IPS-11a (cell line): ENCODE results near the gene TEX2.

Experiments
- H3K4me3 ChIP-seq: one replicate; pipeline ENCODE4 v1.5.1; 2013; ENCODE audit warnings: low read depth, low read length, control low read depth

The TEX2 gene

DNA sequence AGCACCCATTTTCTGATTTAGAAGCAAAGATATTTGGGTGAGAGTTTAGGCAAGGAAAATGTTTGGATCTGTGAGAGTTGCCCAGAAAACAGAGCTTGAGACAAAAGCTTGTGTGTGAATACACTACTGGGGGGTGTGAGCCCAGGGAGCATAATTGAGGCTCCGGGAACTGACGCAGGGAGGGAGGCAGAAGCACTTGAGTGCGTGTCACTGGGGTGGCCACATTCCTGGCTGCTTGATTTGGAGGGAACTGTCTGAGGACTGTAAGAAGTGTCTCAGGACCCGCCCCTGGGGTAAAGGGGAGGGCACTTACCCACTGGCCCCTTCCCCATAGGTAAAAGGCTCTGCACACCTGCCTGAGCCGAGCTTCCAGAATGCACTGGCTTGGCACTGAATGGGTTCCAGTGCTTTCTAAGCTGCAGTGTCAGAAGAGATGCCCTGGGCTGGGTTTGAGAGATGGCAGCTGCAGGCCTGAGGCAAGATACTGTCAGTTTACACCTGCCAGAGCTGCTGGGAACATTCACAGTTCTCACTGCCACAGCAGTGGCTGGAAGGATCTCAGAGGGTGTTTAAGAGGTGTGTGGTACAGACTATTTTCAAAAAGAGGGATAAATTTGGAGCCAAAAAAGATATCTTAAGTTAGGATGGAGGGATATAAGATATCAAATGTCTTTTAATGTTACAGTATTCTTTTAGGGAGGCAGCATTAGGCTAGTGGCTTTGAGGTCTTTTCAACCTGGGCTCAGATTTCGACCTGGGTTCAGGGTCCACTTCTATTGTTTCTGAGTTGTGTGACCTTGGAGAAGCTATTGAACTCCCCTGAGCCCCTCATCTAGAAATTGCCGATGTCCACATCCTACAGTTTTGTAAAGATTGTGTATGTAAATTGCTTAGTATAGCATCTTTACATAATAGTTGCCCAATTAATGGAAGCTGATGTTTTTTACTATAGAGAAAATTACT lies 6.9 kb upstream of the TEX2 start:
- no peak overlapping the region for H3K4me3 ChIP-seq

DNA sequence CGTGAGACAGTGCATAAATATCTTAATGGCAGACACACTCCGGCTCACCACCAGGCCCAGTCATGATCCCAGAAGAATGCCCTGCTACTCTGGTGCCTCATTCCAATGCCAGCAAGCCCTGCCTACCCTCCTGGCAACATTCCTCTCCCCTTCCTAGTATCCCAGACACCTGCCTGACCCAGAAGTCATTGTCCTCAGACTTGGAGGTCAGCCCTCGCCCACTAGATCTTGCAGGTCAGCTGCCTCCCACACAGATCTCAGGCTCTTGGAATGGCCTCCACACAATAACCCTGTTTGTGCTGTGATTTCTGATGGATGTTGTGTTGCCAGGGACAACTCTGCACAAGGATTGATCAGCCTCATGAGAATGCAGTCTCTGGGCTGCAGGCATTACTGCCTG lies 1.8 kb upstream of the TEX2 start:
- no peak overlapping the region for H3K4me3 ChIP-seq

DNA sequence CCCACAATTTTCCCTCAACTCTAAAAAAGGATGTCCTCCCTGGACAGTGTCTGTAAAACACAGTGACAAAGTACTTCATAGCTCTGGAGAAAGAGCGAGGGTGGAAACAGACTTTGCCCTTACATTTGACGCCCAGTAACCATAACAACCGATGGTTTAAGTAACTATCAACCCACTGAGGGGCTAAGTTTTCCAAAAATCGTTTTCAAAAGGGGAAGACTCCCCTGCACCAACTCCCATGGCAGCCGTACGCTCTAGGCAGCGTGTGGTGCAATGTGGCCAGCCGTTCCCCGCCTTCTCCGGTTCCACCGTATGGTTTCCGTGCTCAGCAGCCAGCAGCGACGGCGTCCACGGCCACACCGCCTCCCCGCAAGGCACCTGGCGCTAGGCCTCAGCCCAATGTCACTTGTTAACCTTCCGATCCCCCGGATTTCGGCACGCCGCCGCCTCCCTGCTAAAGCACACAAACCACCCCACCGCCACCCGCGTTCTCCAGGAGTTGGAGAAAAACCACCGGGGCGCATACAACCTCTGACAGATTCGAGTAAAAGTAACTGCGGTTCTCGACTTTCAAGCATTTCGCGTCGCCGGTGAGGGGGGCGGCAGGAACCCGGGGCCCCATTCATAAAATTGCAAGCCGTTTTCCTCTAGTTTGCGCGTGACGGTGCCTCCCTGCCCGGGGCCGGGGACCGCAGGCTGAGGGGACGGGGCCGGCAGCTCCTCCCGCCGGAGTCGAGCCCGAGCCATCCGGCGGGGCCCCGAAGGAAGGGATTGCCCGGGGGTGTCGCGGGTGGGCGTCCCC lies 661 bp downstream of the TEX2 start:
- peak overlapping the region; percentile 63 for H3K4me3 ChIP-seq

DNA sequence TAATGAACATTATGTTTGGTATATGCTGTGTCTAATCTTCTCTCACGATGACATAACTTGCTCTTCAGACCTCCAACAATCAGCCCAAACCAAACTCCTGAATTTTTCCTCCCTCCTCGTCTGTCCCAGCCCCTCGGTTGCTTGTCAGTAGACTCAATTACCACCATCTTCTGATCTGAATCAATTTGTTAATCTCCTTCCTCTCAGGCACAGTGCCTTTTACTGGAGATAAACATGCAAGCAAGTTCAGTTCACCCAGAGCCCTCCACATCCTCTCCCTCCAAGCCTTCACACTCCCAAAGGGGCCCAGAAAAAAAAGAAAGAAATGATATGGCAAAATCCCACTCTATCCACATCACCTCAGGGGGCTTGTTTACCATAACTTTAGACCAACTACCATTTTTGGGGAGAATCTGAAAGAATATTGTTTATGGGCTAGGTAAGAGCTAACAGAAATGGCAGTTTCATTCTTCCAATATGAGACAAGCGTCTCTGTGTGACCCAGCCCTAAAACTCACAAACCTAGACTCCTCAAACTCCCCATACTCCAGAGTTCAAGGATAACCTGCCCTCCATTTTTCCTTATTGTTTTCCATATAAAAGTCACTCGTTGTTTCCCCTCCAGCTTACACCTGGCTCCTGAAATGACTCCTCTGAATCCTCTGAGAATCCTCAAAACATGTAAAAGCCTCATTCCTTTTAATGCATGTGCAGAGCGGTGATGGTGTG lies 1.5 kb downstream of the TEX2 start:
- H3K4me3 ChIP-seq, result peak overlapping the region; percentile 63

DNA sequence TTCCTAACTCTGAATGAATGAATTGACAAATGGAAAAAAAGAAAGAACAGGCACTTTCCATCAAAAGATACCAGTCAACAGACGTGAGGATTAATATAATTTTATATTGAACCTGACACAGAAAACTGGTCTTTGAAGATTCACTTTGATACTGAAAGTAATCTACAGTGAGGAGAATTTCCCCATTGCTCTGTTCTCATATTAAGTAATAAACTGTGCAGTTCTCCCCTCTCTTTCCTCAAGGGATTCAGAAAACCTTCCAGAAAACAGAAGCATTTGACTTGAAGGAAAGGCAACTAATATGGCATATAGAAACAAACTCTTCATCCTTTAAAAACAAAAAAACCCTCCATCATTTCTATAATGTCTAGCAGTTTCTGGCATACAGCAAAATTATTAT lies 2.2 kb downstream of the TEX2 start:
- H3K4me3 ChIP-seq, result no peak overlapping the region

DNA sequence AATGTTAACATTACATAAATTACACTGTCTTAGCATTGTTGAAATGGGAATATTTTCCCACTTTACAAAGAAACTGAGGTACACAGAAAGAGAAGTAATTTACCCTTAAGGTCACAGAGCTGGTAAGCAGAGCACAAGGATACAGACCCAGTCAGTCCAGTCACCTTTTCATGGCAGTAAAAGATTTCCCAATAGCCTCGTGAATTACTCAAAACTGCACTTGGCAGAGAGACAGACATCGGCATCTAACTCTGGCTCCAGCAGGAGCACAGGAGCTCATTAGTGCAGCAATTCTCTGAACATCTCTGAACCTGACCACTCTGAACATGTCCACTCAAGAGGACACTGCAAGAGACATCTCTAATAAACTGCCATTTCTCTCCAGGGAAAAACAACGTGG lies 3.1 kb downstream of the TEX2 start:
- H3K4me3 ChIP-seq, result no peak overlapping the region

DNA sequence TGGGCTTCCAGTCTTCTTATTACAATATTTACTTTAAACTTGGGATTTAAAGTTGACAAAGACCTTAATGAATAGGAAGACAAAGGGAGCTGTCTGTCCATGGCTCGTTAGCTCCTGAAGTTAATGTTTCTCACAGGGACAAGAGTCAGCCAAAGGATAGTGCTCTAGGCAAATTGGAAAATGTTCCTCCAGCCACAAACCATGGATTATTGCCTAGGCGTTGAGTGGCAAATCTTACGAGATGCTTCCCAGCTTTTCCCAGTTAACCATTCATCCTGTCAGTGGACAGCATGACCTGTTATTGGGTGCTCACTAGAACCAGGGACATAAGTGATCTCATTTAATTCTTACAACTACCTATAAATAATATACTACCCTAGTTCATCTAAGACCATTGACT lies 3.6 kb downstream of the TEX2 start:
- no peak overlapping the region for H3K4me3 ChIP-seq

DNA sequence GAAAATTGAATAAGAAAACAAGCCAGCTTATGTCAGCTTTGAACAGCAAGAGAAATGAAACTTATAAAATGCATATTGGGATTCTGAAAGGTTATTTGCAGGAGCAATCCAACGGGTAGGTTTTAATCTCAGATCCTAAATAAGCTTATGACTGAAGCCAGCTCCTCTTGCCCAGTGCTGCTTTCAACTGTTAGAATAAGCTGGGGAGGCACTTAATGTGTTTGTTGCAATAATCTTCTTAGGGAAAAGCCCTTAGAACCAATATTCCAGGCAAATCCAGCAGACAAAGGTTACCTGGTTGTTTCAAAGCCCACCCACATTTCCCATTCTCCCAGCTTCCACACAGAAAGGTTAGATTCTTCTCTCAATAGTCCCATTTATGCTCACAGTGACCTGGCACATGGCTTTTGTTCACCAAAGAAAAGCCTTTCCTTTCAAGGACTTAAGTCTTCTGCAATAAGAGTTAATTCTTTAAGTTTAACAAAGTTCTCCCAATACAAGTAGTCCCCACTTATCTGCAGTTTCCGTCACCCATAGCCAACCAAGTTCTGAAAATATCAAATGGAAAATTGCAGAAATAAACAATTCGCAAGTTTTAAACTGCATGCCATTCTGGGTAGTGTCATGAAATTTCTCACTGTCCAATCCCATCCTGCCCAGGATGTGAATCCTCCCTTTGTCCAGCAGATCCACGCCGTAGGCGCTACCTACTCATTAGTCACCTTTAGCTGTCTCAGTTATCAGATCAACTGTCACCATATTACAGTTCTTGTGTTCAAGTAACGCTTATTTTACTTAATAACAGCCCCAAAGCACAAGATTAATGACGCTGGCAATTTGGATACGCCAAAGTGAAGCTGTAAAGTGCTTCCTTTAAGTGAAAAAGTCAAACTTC lies 5.9 kb downstream of the TEX2 start:
- H3K4me3 ChIP-seq, result no peak overlapping the region

DNA sequence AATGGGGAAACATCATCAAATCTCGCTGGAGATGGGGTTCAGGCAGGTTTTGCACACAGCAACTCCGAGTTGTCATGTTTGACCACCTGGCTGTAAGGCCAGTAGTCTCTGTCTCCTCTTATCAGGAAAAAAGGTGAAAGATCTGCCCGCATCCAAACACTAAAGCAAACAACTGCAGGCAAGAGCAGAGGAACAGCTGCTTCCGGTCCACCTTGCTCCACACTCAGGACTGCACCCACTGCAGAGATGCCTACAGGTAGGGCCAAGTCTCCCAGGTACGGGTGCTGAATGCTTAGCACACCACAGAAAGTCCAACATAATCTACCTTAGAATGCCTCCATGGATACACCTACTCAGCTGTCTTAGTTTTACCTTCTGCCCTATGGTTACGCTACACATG lies 7.3 kb downstream of the TEX2 start:
- H3K4me3 ChIP-seq, result no peak overlapping the region

DNA sequence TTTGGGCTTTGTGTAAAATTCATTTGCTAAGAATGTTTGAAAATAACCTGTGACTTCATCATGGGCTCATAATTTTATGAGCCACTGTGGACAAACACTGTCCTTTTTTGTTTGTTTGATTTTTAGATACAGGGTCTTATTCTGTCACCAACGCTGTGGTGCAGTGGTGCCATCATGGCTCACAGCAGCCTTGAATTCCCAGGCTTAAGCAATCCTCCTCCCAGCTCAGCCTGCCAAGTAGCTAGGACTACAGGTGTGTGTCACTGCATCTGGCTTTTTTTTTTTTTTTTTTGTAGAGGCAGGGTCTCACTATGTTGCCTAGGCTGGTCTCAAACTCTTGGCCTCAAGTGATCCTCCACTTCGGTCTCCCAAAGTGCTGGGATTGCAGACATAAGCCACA lies 8.3 kb downstream of the TEX2 start:
- no peak overlapping the region for H3K4me3 ChIP-seq

DNA sequence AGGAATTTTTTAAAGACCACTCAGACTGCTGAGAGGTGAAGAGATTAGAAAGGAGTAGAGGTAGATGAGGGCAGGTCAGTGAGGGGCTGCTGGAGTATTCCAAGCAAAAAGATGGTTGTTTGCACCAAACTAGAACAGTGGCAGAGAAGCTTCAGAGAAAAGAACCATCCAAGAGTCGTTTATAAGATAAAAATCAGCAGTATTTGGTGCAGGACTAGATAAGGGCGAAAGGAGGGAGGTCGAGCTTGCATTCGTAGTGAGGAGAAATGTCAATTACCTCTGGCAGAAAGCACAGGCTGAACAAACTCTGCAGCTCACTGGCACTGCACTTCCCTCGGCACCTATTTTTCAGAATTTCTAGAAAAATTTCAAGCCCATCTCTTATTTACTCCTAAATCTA lies 9.6 kb downstream of the TEX2 start:
- H3K4me3 ChIP-seq, result no peak overlapping the region

DNA sequence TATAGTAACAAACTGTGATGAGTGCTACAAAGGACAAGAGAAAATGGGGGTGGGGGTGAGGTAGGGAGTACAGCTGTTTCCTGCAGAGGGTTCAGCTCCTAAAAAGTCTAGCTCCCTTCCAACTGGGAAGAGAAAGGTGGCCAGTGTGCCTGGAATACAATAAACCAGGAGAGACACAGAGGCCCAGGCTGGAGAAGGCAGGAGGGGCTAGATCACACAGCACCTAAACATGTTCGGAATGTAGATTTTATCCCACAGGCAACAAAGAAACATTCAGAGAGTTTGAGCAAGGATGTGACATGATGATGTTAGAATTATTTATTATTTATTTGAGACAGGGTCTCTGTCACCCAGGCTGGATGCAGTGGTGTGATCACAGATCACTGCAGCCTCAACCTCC lies 10.2 kb downstream of the TEX2 start:
- no peak overlapping the region for H3K4me3 ChIP-seq

DNA sequence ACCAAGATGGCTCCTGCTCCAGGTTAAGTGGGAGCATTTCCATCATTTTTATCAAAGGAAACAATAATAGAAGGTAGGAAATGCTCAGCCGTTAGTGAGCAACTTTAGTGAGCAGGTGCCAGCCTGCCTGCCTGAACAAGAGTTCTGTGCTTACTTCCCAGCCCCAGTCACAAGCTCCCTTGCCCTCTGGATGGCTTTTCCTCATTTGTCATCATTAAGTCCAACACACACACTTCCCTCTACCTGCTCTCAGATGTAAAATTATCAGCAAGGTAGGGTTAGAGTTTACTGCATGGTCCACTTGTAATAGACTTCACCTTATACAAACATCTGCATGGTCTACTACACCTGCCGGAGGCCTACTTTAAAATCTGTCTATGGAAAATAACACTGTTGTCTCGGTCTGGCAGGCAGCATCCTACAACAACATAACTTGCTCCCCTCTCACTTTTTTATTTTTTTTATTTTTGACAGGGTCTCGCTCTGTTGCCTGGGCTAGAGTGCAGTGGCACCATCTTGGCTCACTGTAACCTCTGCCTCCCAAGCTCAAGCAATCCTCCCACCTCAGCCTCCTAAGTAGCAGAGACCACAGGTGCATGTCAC lies 12.7 kb downstream of the TEX2 start:
- H3K4me3 ChIP-seq, result no peak overlapping the region

DNA sequence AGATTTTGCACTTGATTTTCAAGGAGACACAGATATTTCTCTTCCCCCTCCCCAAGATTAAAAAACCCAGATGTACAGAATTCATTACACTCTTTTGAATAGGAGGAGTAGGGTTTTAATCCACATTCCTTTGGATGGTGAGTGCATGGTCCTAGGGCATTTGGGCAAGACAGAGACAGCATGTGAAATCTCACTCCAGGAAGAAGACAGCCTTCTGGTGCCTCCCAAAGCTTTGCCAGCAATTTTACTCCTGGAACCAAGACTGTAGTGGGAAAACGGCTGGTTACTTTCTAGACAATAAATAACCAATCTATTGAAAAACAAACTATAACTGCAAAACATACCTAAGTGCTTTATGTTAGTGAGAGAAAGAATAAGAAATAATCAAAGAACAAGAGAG lies 15.2 kb downstream of the TEX2 start:
- H3K4me3 ChIP-seq, result no peak overlapping the region

DNA sequence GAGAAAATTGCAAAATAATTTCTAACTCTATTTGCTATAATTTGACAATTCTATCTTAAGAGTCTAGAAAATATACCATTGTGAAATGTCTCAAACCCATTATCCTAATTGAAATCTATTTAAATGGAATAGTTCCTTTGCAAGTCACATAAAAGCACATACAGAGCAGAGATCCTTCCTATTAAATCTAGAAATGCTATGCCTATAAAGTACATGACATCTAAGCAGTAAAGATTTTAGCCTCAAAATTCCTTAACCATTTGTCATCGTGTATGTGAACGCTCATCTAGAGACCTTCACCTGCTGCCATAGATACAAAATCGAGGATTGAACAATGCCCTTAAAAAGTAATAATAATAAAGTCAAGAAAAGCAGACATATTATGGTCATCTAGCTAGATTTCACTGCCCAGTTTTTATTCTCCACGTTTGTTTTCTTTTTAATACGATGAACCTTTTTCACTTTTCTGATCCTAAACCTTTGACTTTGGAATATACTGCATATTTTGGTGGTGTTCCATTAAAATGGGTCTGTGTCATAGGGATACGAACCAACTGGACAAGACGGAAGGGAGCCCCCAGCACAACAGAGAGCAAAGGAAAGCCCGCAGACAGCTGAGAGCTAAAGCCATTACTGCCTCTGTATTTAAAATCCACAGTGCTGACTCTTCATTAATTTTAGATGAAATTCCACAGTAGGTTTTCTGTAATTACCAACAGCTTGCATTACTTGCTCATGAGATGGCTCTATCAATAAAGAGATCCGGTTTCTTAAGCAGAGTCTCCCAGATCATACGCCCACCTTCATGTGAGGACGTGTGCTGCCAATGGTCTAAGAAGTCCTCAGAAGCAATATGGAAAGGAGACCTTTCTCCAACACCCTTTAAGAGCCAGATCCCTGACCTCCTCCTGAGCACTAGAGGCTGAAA lies 17.6 kb downstream of the TEX2 start:
- H3K4me3 ChIP-seq, result no peak overlapping the region

DNA sequence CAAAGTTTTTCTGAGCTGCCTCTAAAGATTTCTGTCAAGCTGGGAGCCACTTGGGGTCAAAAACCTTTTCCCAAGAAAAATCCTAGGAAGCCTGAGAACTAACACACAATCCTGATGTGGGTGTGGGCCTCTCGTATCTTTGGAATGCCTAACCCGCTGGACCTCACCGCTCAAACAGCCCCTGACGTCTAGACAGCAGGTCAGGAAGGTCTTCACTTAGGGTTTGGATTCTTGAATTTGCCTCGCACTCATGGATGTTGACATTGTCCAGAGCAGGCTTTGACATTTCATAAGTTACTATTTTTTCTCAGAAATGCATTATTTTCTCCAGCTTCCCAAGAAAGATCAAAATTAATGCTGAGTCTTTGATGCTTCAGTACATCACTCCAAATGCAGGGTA lies 18.9 kb downstream of the TEX2 start:
- no peak overlapping the region for H3K4me3 ChIP-seq

DNA sequence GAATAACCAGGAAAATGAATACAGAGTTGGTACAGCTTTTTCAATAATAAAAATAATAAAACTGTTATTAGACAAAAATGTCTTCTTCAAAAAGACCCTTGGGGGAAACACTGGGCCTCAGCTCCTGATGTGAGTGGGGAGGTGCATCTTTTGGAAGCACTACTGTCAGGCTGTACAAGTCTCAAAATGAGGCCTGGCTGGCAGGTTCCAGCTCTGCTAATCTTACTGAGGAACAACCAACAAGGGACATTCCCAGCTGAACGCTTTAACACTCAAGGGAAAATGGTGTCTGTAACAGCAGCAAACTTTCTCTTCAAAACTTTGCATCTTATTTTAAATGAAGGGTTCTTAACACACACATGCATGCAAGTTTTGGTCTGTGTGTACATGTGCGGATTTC lies 19.7 kb downstream of the TEX2 start:
- H3K4me3 ChIP-seq, result no peak overlapping the region

DNA sequence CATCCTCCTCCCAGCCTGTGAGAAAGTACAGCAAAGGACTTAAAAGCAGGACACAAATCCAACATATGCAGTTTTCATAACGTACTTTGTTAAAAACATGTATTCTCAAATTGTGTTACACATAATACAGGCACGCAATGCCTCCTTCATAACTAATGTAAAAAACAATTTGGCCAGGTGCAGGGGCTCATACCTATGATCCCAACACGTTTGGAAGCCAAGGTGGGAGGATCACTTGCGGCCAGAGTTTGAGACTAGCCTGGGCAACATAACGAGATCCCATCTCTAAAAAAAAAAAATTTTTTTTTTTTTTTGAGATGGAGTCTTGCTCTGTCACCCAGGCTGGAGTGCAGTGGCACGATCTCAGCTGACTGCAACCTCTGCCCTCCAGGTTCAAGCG lies 20.4 kb downstream of the TEX2 start:
- no peak overlapping the region for H3K4me3 ChIP-seq

DNA sequence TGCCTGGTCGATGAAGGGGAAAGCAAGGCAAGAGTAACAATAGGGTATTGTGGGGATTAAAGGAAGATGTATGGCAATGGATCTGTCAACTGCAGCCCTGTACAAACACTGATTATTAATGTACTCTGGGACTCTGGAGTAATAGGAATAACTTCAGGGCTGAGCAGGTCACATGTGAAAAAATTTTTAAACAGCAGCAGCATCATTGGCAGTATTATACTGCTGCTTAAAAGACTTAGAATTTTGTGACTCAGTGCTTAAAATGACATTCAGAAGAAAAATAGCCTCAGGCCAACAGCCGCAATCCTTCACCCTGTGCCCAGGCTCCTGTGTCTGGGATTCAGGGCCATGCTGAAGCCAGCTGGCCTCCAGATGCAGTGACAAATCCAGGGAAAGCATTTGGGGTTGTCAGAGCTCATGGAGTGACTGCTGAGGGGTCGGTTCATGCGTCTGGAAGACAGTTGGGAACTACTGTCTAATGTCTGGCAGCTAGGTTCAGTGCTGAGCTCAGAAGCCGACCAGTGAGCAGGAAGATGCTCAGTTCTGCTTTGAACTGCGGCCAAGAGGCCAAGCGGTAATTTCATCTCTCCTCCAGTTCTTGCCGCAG lies 22.2 kb downstream of the TEX2 start:
- no peak overlapping the region for H3K4me3 ChIP-seq
